IPS-11a (cell line): ENCODE data around the gene TMEM135.
"Not testable (repeated sequence)": the region's sequence is repeated elsewhere in the genome, so short reads cannot be mapped to it uniquely, and the experiment has no call there.

ENCODE experiments used
- H3K4me3 ChIP-seq: one replicate; pipeline ENCODE4 v1.5.1; 2013; ENCODE audit warnings: low read depth, low read length, control low read depth

Gene TMEM135

DNA sequence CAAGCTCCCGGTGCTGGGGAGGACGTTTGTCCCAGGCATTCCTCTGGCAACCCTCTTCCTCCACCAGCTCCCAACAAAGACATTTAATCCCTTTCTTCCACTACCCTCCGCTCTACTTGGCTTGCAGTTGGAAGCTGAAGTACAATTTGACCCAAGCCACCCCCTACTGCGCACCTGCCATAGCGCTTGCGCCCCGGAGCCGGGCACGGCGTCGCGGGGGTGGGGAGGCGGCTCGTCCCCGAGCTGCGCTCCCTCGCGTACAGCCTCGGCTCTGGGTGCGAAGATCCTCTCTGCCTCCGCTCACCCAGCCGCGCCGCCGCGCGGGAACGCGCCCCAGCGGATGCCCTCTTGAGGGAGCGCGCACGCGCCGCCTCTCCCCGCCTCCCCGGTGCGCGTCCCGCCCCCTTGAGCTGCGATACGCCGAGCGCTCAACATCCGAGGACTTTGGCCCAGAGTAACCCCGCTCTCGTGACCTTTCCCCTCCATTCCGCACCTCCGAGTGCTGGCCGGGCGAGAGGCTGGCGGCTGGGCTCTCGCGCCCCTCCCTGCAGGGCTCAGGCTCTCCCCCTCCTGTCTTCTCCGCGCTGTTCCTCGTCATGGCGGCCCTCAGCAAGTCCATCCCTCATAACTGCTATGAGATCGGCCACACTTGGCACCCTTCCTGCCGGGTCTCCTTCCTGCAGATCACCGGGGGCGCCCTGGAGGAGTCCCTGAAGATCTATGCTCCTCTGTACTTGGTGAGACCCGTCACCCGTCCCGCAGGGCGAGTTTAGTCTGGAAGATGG, at the start of gene TMEM135:
Gene TMEM135, plus strand, starts transcription at position 485 of the 785 bp plus-strand sequence. Its CDS starts 112 bp downstream, at position 597.
- peak within 1 kb of the TSS; percentile 85 for H3K4me3 ChIP-seq

DNA sequence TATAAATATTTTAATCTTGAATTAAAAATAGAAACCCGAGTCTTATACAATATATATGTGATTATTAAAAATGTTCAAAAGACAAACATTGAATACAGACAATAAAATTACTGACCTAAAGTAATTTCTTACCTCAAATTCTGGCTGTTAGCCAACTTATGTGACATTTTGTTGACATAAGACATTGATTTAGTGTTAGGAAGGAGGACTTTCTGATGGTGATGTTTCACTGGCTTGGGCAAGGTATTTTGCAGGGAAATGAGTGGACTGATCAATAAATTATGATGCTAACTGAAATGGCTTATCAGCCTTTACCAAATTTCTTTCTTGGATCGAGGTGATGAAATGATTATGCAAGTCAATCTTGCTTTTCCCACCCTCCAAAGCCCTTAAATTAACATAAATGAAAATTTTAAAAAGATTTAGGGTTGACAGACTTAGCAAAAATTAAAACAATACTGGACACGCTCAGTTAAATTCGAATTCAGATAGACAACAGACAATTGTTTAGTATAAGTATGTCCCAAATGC, 49.3 kb upstream of the TMEM135 start:
- H3K4me3 ChIP-seq: no peak overlapping the region

DNA sequence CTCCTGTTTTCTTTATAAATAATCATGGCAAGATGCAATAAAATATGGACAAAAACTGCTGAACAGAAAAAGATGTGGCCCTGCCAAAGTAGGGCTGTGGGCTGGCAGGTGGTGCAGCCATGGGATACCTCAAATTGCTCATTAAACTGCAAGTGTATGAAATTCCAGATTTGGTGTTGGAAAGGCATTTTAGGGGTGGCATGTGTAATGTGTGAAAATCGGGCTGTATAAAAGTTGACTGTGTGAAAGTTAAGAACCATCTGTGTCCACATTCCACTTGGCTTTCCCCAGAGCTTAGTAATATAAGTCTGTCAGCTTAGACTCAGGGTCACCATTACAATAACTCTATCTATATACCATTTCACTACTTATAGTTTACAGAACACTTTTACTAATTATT, 47.7 kb upstream of the TMEM135 start:
- H3K4me3 ChIP-seq: no peak overlapping the region

- no peak overlapping the region for H3K4me3 ChIP-seq
These were observed 47.2 kb upstream of the TMEM135 start for GRCh38 chr11:86990515-86990914.

- no peak overlapping the region for H3K4me3 ChIP-seq
These were observed 46.4 kb upstream of the TMEM135 start for GRCh38 chr11:86991341-86991740.

DNA sequence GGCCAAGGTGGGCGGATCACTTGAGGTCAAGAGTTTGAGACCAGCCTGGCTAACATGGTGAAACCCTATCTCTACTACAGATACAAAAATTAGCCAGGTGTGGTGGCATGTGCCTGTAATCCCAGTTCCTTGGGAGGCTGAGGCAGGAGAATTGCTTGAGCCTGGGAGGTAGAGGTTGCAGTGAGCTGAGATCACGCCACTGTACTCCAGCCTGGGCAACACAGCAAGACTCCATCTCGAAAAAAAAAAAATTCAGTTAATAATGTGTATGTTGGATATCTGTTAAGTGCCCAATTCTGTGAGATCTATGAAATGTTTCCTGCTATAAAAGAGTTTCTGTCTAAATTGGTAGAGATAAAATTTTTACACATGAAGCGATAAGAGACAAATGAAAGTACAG, 45.4 kb upstream of the TMEM135 start:
- H3K4me3 ChIP-seq: not testable (repeated sequence)

DNA sequence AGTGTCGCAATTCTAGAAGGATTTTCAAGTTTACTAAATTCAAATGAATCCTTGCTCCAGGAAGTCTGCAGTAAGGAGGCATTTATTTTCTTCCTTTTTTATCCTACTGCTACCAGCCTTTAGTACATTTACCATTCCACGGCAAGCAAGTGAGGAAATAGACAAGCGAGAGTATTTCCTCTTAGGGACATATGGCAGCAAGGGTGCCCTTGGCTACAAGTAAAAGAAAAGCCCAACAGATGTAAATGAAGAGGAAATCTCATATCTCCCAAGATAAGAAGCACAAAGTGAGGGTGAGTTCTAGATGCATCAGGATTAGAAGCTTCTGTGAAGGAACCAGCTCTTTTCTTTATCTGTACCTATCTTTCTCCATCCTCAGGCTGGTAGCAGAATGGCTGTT, 44.7 kb upstream of the TMEM135 start:
- no peak overlapping the region for H3K4me3 ChIP-seq

- no peak overlapping the region for H3K4me3 ChIP-seq
These were observed 40.7 kb upstream of the TMEM135 start for GRCh38 chr11:86996953-86997570.

- no peak overlapping the region for H3K4me3 ChIP-seq
These were observed 38.3 kb upstream of the TMEM135 start for GRCh38 chr11:86999388-86999787.

- H3K4me3 ChIP-seq: no peak overlapping the region
These were observed 37.6 kb upstream of the TMEM135 start for GRCh38 chr11:86999859-87000753.

DNA sequence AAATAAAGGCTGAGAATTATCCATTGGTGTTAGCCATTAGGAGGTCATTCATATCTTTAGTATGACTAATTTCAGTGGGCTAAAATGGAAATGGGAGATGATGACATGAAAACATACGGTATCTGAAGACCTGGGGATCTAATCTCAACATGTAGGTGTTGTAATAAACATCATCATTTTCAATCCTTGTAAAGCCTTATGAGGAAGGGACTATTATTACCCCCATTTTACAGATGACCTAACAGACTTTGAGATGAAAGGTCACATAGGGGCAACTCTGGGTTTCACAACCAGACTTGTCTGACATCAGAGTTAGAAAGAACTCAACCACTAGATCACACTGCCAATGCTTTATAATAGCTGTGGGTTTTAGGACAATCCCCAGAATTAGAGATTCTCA, 34.8 kb upstream of the TMEM135 start:
- no peak overlapping the region for H3K4me3 ChIP-seq

DNA sequence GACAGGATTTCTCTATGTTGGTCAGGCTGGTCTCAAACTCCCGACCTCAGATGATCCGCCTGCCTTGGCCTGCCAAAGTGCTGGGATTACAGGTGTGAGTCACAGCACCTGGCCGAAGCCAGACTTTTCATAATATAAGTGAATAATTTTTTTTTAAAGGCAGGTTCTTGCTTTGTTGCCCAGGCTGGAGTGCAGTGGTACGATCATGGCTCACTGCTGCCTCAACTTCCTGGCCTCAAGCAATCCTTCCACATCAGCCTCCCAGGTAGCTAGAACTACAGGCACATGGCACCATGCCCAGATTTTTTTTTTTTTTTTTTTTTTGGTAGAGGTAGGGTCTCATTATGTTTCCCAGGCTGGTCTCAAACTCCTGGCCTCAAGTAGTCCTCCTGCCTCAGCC, 33.5 kb upstream of the TMEM135 start:
- H3K4me3 ChIP-seq: not testable (repeated sequence)

DNA sequence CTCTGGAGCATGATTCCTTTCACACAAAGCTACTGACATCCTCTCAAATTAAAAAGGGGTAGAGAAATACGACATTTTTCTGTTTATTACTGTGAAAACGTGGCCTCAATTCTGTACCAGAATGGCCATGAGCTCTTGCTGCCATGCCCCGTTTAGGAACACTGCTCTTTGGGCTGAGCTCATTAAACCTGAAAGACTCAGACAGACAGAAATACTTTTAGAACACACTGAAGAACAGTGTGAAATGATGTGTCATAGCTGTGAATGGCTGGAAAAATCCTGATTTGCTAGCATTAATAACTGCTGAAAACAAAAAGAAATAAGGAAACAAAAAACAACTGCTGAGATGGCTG, 32.2 kb upstream of the TMEM135 start:
- H3K4me3 ChIP-seq: no peak overlapping the region

GRCh38 chr11:87006035-87006434, 31.7 kb upstream of the TMEM135 start:
- no peak overlapping the region for H3K4me3 ChIP-seq

- no peak overlapping the region for H3K4me3 ChIP-seq
These were observed 29.8 kb upstream of the TMEM135 start for GRCh38 chr11:87007963-87008362.

- H3K4me3 ChIP-seq: no peak overlapping the region
These were observed 25.6 kb upstream of the TMEM135 start for GRCh38 chr11:87012089-87012488.

GRCh38 chr11:87012673-87013072, 25.1 kb upstream of the TMEM135 start:
- no peak overlapping the region for H3K4me3 ChIP-seq

DNA sequence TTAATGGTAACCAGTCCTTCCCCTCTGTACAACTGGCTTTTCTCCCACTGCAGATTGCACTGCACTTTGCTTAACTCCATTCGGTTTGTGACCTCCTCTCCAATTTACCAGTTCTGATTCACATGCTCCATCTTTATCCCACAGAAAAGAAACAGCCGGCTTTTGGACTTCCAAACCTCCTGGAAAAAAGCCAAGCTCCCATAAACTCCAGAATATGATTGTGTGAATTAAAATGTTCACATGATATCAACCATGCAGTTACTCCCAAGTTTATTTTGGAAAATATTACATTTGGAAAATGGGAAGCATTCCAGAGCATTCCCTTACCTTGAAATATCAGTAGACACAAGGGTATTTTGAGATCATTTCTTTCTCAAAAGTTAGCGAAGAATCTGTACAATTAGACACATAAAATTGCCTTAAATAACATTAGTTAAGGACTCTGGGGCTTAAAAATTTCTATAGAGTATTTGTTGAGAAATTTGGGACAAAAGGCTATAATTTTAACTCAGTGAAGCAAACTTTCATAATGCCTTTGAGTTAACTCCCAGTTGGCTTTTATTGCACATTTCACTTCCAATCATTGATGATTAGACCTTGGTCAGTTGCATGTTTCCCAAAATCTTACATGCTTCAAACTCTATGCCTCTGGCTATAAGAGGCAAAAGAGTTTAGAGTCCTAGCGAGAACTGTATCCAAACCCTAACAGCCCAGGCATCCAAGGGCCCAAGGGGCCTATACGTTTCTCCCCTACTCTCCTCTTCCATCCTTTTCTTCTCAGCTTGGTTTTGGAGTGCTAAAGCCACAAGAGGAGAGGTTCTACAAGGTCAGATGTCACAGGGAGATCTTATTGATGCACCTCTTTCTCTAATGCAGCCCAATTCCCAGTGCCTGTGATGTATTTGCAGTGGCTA, 23.6 kb upstream of the TMEM135 start:
- H3K4me3 ChIP-seq: no peak overlapping the region

DNA sequence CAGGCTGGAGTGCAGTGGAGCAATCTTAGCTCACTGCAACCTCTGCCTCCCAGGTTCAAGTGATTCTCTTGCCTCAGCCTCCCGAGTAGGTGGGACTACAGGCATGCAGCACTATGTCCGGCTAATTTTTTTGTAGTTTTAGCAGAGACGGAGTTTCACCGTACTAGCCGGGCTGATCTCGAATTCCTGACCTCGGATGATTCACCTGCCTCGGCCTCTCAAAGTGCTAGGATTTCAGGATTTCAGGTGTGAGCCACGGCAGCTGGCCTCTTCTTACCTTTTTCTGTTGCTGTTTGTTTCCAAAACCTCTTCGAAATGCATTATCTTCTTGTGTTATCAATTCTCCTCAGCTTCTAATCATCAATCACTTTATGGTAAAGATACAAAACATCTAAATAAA, 22.1 kb upstream of the TMEM135 start:
- no peak overlapping the region for H3K4me3 ChIP-seq

DNA sequence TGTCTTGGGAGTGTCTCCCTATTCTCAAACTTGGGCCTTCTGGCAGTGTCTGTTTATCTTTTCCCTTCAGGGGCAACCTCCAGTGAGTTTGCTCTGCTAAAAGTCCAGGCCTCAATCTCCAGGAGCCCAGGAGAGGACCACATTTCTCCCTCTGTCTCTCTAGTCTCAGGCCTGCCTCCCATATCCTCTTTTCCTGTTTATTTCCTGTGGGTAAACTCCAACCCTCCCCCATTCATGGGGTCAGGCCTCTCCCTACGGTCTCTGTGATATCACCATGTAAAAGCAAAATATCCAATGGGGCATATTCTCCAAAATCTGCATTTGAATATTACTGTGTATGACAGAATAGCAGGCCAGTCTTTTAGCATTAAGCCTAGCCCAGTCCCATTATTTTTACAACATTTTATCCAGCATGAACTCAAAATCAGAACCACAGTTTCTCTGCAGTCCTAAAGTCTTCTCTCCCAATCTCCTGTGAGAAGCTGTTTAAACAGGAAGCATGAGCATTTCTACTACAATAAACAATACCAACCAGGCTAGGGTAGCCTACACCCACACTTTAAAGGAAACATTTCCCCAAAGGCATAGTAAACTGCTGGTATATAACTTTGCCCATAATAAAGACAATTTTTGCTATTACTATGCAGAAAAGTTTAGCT, 18.0 kb upstream of the TMEM135 start:
- H3K4me3 ChIP-seq: no peak overlapping the region
